OCI-LY3 (cell line): ENCODE data around the gene SLC4A8.

Experiments used
- CTCF ChIP-seq: fragments of 200-600, 300-600 bp; sonication (generic); IDR thresholded peaks from 2 replicates; pipeline ENCODE4 v1.5.1; 2014; ENCODE audit warnings: antibody characterized with exemption, low read length, low read depth
- EZH2phosphoT487 ChIP-seq: fragments of 200-600 bp; shearing (Covaris generic); IDR thresholded peaks from 2 replicates; pipeline ENCODE4 v1.6.1; 2018; ENCODE audit warnings: antibody characterized with exemption, mixed run types, low read depth

GRCh38 chr12:51405801-51406207 is 18.8 kb upstream of the SLC4A8 start:
- TF ChIP-seq CTCF (no peak), EZH2phosphoT487 (no peak)
